HG03039 (cell line): ENCODE data around the gene GALNTL6.
"Not testable (repeated sequence)": the region's sequence is repeated elsewhere in the genome, so short reads cannot be mapped to it uniquely, and the experiment has no call there.

Source experiments
- ATAC-seq: cut with Tn5 transposase; IDR thresholded peaks from one replicate; pipeline ENCODE4 v1.9.1; 2021; ENCODE audit warnings: mild to moderate bottlenecking, moderate library complexity; ENCODE audit not compliant: unreplicated experiment

GALNTL6 gene

DNA sequence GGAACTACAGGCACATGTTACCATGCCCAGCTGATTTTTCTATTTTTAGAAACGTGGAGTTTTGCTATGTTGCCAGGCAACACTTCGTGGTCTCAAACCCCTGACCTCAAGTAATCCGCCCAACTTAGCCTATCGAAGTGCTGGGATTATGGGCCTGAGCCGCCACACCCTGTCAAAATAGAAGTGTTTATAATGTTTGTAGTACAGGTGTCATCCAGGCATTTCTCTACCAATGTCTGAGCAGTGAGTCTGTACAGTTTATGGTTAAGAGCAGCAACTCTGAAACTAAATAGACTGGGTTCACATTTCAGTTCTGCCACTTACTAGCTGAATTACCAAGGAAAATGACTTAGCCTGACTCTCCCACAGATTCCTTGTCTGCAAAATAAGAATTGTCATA lies 895.0 kb downstream of the GALNTL6 start:
- ATAC-seq: no peak

DNA sequence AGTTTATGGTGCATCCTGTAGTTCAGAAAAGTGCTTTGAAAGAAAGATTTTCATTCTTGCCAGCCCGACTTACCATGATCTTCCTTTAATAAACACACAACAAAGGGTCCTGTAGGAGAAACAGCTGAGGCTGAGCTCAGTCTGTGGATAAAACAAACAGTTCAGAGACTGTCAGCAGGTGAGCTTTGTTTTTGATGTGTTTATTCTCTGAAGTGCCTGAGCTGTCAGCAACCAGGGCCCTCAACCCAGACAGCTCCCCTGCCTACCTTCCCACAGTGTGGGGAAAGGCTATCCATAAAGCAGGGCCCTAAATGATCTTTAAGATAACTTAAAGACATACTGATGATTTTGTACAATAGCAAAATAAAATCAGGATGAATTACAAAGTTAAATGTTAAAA lies 896.2 kb downstream of the GALNTL6 start:
- ATAC-seq: no peak

DNA sequence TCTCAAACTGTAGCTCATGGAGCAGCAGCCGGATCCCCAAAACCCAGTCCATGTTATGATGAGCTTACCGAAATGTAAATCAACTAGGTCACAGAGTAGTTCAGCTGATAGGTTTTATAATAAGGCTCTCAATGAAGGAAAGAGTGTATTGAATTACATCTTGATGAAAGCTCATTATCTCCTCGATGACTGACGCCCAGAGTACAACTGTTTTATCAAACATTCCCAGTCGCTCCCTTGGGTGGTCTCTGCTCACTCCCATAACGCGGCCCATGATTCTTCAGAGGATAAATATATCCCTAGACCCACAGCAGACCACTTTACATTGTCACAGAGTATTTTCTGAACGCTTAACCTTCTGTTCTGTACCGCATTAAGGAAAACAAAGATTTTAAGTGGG lies 903.1 kb downstream of the GALNTL6 start:
- no peak for ATAC-seq

DNA sequence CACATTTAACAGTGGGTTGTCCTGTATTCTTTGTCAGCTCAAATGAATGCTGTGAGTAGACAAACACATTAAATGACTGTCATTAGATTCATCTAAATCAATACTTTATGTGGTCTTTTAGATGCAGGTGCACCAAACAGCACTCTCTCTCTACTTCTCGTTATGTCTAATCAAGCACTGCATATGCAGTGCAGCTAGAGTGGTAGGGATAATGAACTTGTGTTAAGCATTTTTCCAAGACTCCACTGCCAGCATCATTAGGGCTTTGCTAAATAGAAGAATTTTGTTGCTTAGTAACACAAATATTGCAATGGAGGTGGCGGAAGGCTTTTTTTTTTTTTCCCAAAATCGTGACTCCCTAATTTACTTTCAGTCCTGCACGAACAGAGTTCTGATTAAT lies 908.5 kb downstream of the GALNTL6 start:
- no peak for ATAC-seq

DNA sequence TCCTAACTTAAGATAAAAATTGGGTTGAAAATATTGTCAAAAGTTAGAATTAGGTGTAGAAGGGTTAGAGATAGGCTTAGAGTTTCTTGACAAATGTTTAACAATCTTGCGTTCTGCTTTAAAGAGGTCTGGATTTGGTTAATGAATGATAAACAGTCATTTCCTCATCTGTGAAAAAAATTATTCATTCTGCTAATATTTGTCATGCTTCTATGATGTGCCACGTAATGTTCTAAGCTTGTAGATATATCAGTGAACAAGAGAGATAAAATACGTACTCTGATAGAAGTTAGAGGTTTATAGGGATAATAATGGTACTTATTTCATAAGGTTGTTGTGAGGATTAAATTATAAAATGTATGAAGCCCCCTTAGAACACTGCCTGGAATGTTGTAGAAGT lies 912.4 kb downstream of the GALNTL6 start:
- ATAC-seq: no peak

DNA sequence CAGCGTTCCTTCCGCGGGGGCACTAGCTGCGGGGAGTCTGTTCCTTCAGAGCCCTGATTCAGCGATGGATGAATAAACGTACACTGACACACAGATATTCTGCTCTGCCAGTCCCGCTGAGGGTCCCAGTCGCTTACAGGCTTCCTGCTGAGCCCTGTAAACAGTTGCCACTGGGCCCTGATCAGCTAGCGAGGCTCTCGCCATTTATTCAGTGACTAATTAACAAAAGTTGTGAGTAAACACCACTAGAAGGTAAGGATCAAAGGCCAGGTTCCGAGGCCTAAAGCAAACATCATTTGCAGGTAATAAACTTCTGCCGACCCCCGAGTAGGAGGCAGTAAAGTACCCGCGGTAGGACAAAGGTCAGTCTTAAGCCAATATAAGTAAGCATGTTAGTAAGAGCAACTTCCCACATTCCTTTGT lies 912.8 kb downstream of the GALNTL6 start:
- no peak for ATAC-seq

DNA sequence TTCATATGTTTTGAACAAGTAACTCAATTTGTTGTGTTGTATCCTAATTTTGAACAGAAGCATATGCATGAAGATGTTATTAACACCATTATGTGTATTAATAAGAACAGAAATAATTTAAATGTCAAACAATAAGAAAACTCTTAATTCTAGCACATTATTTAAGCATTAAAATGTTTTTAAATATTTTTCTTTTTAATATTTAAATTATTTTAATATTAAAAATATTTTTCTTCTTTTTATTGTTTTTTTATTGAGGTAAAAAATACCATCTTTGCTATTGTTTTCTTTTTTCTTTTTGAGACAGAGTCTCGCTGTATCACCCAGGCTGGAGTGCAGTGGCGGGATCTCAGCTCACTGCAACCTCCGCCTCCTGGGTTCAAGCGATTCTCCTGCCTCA lies 914.4 kb downstream of the GALNTL6 start:
- ATAC-seq: no peak

DNA sequence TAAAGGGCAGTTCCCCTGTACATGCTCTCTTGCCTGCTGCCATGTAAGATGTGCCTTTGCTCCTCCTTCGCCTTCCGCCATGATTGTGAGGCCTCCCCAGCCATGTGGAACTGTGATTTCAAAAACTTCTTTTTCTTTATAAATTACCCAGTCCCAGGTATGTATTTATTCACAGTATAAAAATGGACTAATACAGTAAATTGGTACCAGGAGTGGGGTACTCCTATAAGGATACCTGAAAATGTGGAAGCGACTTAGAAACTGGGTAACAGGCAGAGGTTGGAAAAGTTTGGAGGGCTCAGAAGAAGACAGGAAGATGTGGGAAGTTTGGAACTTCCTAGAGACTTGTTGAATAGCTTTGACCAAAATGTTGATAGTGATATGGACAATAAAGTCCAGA lies 920.4 kb downstream of the GALNTL6 start:
- not testable (repeated sequence) for ATAC-seq

DNA sequence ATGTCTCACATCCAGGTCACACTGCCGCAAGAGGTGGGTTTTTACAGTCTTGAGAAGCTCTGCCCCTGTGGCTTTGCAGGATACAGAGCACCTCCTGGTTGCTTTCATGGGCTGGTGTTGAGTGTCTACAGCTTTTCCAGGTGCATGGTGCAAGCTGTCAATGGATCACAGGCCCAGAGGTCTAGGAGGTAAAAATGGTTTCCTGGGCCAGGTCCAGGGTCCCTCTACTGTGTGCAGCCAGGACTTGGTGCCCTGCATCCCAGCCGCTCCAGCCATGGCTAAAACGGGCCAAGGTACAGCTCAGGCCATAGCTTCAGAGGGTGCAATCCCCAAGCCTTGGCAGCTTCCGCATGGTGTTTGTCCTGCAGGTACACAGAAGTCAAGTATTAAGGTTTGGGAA lies 921.4 kb downstream of the GALNTL6 start:
- ATAC-seq: no peak

DNA sequence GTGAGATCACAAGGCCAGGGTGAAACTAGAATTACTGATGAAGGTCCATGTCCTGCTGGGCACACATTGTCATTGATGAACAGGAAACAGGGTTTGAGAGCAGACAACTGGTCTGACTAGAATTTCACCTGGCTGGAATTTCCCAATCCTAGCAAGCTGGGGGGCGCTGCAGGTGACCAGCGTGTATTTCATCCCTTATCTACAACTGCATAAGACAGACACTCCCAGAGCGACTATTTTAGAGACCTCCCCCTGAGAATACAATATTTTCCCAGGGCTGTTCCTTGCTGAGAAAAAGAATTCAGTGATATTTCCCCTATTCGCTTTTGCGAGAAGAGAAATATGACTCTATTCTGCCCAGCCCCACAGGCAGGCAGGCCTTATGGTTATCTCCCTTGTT lies 922.8 kb downstream of the GALNTL6 start:
- no peak for ATAC-seq

DNA sequence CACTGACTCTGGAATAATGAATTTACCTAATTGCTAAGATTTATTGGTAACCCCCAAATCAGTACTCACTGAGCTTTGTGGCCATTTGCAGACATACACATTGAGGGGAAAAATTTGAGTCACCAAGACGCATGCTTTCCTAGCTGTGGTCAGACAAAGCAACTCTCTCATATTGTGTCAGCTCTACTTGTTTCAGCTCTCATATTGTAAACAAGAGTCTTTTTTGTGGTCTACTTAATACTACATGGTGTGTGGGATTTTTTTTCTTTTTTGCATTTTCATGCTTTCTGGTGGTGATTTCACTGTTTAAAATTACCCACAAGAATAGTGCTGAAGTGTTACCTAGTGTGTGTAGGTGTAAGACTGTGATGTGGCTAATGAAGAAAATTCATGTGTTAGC lies 927.2 kb downstream of the GALNTL6 start:
- ATAC-seq: peak; percentile 98

DNA sequence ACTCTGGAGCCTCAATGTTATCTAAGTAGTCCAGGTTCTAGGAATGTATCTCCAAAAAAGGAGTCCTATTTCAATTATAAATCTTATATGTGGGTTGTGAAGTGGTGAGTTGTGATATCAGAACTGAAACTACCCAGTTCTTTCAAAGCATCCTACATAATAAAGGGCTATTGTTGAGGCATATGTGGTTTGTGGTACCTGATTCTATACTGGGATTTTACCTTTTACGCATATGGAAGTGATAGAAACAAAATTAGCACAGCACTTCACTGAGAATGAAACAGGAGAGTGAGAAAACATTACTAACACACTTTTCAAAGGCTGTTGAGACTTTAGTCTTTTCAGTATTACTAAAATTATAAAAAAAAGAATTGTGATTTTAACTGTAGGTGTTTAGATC lies 937.7 kb downstream of the GALNTL6 start:
- ATAC-seq: peak; percentile 100

DNA sequence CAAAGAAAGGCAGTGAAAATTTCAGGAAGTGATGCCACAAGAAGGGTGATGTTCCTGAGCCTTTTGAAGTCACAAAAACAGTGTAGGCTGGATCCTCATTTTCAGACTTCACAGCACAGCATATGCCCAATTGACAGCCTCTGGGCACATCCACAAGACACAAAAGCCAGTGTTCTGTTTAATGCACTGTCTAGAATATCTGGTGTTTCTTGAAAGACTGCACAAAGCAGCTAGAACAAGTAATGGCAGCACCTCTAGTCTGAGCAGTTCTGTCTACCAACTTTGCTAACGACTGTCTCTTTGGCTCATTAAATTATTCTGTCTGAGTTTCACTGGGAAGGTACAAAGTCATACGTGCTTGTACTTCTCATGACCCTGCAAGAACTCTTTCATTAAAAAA lies 938.3 kb downstream of the GALNTL6 start:
- ATAC-seq: no peak

DNA sequence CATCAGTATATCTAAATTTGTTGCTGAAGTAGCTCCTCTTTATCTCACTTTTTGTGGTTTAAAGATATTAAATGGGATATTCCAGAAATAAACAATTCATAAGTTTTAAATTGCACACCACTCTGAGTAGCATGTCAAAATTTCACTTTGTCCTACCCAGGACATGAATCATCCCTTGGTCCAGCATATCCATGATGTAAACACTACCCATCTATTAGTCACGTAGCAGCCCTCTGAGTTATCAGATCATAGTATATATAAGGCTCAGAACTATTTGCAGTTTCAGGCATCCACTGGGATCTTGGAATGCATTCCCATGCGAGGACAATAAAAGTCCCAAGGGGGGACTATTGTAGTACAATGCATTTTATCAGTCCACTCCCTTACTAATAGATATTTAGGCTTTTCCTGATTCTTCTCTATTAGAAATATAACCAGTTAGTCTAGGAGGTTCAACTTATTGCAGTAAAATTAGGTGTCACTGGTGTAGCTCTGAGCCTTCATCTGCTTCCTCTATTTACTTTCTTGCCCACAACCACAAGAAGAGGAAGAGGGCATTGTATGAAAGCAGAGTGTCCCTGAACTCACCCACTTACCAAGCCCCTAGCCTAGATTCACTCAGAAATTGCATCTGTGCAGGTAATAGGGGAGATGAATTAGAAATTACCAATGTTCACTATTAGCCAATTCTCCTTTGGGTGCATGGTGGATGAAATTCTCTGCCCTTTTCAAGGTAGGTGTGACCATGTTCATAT lies 945.6 kb downstream of the GALNTL6 start:
- ATAC-seq: no peak

DNA sequence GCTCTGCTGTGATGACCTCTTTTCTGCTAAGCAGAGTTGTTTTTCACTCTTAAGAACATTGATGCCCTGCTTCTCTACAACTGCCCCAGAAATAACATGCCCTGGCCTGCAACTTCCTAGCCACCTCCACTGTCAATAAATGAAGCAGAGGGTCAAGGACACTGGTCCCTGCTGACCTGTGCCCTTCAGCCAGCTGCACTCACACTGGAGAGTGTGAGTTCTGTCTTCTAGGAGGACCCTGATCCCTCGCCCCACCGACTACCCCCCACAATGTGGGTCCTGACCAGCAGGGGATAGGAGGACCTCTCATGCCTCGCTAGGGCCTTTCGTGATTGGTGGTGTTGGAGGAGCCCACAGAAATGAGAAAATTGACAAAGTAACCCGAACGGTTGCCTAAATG lies 947.3 kb downstream of the GALNTL6 start:
- ATAC-seq: no peak

DNA sequence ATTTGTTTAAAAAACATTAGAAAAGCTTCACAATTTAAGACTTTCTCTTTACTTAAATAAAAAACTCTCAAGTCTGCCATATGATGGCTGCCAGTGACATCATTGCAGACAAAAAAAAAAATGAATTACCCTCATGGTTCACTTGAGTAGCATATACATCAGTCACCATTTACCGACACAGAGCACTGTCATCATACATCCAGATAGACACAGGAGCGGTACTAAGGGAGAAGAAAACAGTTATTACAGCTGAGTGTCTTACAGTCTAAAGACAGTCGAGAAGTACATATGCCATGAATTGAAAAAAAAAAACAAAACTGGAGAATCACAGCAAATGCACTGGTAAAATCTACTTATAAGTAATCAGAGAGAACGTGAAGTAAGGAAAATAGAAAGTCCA lies 949.7 kb downstream of the GALNTL6 start:
- no peak for ATAC-seq

DNA sequence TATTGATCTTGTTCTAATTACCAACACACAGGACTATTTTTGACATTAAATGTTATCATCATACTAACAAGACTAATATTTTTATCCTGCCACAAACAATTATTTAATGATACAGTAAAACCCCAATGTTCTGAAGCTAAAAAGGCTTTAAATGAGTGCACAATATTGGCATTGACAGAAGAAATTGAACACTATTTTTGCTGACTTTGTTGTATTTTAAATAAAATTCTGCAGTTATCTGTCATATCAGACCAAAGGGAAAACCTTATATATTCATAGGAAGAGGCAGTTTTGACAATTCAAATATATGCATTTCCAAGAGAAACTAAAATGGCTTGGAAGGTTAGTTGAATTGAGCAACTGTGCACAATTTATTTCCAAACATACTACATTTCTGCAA lies 957.6 kb downstream of the GALNTL6 start:
- ATAC-seq: no peak

DNA sequence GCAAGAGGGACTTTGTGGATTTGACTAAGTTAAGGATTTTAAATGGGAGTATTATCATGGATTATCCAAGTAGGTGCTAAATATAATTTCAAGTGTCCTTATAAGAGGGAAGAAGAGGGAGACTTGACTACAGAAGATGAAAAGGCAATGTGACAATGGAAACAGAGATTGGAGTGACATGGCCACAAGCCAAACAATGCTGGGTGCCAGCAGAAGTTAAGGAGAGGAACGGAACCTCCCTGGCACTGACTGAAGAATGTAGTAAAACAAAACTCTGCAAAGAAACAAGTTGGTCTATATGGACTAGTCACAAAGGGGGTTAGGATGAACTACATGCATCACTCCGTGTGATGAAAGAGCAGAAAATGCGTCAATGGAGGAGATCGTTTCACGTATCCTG lies 959.6 kb downstream of the GALNTL6 start:
- no peak for ATAC-seq

DNA sequence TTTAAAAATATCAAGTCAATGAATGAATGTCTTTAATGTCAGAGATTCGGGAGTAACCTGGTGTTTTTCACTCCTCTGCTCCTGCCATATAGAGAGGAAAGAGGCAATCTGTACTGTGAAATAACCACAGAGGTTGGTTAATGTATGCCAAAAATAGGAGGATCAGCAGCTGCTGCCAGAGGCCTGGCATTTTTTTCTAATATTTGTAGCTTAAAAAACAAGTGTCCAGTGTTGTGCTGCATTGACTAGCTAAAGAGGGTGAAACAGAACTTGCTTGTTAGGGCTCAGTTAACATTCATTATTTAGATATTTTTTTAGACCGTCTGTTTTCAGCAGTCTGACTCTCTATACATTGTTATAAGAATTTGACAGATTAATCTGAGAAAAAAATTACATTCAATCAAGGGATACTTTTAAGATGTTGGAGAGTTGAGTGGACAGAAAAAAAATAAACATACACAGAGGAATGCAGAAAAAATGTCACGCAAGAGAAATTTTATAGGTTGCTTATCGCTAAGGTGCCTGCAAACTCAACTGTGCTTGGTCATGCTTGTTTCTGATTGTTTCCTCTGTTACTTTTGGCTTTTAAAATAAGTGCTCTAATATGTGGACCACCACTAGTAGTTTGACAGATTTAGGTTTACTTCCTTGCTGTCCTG lies 963.1 kb downstream of the GALNTL6 start:
- no peak for ATAC-seq

DNA sequence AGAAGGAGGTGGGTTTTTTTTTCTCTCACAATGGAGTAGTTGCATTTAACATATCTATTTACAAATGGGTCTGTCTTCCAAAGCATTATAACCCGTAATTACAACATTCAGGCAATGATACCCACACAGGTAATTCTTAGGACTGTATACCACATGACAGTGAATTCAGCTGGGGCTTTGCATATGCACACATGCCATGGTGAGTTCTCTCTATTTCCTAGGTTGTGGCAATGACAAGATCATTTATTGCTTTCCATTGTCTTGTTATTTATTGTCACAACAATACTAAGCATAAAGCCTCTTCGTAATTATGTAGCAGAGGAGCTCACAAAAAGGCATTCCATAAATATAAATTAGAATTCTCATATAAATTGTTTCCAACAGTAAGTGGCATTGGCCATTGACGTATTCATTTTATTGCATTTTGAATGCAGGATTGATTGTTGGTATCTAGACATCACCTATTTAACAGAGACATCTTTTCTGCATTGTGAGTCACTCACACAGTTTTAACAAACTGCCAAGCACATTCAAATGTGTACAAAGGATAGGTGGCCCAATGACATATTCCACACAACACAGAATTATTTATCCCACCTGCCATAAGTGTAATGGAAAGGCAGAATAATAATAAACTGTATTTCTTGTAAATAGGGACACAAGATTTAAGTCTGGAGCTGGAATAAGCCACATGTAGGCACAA lies 964.7 kb downstream of the GALNTL6 start:
- no peak for ATAC-seq

DNA sequence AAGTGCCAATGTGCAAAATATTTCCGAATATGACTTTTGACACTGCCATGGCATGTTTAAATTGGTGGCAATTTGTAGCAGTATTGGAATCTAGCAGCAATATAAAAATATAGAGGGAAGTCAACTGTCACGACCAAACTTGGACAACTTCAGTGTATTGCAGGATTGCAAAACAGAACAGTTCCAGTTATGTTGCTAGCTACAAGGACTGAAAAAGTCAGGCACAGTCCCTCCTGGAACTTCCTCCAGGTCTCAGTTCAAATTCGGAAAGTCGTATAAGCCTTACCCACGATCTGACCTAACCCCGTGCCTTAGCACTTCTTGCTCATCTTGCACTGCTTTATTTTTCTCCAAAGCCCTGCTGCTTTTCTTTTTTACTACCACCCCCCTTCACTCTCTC lies 965.4 kb downstream of the GALNTL6 start:
- no peak for ATAC-seq

DNA sequence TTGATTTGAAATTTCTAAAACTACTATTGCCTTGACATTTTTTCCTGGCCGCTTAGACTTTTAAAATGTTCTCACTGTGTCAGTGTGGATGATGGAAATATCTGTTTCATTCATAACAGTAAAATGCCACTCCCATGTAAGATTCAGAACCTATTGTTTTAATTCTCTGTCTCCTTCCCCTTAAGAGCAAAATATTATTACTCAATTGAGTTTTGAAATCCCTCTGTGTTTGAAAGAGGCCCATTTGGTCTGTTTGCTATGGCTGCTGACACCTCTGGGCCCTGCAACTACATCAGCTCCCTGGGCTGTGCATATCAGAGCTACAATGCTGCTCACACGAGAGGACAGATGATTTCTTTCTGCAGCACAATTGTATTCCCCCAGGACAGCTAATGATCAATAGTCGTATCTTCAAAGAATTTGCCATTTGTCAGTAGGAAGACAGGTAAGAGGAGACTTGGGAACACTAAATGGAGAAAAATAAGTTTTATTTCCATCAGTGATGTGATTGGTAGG lies 967.4 kb downstream of the GALNTL6 start:
- no peak for ATAC-seq
